GM19025 (cell line): ENCODE results near the gene LTK.
A peak's percentile ranks its signal among the peaks of the same experiment; 100 is the strongest.

Experiments used
- ATAC-seq: cut with Tn5 transposase; IDR thresholded peaks from one replicate; pipeline ENCODE4 v1.9.1; 2021; ENCODE audit warnings: mild to moderate bottlenecking, low read depth, moderate library complexity; ENCODE audit not compliant: unreplicated experiment

Gene LTK

DNA sequence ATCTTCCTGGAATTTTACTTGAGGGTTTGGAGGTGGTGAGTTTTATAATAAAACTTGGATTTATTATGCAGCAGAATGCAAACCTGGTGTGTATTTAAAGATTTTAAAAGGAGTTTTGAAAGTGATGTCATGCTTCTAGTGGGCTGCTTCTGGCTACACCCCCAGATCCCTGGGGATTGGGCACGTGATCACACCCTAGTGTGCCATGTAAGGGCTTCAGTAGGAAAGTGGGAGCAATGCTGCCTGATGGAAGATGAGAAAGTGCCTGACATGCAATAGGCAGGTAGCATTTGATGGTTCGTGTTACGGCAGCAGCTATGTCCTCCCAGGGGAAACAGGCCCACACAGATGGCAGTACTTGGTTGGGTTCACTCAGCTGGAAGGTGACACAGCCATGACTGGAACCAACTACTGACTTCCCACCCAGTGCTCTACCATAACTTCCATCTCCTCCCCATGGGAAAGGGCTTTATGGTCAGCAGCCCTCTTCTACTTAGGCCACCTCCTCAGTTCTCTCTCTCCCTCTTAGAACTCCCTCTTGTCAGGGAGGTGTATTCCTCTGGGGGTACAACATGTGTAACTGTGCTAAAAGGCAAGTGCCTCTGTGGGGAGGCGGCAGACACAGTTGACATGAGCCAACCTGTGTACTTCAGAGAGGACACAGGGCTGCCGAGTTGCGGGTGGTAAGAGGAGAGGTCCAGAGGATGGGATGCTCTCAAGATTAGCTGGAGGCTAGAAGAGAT lies 14.3 kb downstream of the LTK start:
- ATAC-seq: no peak

DNA sequence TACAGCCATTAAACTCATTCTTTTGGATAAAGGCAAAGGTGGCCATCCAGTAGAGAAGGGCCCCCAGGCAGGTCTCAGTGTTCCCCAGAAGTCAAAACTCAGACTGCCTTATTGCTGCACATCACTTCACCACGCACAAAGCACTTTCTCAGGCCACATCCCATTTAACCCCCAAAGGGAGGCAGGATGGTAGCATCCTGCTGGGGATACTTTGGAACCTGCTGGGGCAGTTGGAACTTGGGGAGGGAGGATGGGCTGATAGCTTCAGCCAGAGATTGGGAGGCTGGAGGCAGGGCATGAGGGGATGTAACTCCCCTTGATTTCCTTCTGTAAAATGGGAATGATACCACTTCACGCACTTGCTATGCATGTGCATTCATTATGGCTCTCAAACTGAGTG lies 15.0 kb downstream of the LTK start:
- no peak for ATAC-seq

DNA sequence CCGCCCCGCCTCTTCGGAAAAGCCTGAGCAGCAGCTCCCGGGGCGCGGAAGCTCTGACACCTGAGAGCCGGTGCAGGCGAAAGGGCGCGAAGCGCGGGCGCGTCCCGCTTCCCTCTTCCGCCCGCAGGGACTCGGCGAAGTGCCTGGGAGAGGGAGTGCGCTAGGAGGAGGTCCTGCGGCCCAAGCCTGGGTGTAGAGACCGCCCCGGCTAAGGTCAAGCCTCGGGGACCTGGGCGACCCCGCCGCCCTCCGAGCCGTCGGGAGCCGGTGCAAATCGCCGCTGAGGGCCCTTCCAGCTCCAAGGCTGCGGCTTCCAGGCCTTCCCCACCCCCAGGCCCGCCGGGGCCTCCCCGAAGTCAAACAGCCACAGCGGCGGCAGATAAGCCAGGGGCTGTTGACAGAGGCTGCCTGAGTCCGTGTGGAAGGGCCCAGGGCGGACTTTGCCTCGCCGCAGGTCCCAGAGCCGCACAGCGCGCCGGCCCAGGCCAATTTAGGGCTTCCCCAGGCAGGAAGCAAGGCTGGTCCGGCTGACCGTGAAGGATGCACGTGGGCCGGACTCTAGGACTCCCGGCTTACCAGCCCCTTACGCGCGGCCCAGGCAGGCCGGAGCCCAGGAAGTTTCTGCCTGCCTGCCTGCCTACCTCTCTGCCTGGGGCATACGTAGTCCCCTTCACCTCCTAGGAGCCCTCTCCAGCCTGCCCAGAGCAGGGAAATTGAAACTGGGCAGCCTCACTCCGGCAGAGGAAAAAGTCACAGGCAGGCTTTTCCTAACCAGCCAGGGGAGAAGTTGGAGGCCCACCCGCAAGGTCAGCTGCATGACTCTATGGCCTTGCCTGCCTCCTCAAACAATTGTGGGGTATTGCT lies 17.7 kb downstream of the LTK start:
- ATAC-seq: no peak

DNA sequence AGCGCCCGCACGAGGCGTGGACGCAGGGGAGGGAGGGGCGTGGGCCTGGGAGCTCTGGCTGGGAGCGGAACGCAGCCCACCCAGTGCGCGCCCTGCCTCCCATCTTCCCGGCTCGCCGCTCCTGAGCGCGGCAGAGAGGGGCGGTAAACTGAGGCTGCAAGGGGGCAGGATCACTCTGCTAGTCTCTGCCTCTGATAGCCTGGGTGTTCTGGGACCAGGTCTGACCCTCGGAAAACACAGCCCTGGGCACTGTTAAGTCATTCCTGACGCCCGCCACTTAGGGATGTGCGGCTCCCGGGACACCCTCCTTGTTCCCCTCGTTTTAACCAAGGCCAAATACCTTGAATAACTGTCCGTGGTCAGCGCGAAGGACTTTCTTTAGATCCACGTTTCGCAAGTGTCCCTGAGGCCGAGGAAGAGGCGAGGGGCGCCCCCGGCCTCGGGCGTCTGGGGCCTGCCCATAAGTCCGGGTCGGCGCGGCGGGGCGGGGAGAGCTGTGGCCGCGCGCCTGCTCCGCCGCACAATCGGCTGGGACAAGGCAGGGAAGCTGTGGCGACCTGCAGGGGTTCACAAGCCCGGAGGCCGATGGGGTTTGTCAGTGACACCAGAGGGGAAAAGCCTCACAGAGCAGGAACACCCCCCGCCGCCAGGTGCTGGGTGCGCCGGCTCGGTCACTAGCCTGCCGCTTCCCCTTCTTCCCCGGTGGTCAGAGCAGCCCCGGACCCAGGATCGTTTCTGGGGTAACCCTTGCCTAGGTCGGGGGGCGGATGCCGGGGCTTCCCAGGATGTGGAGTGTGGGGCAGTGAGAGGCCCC lies 18.5 kb downstream of the LTK start:
- no peak for ATAC-seq

DNA sequence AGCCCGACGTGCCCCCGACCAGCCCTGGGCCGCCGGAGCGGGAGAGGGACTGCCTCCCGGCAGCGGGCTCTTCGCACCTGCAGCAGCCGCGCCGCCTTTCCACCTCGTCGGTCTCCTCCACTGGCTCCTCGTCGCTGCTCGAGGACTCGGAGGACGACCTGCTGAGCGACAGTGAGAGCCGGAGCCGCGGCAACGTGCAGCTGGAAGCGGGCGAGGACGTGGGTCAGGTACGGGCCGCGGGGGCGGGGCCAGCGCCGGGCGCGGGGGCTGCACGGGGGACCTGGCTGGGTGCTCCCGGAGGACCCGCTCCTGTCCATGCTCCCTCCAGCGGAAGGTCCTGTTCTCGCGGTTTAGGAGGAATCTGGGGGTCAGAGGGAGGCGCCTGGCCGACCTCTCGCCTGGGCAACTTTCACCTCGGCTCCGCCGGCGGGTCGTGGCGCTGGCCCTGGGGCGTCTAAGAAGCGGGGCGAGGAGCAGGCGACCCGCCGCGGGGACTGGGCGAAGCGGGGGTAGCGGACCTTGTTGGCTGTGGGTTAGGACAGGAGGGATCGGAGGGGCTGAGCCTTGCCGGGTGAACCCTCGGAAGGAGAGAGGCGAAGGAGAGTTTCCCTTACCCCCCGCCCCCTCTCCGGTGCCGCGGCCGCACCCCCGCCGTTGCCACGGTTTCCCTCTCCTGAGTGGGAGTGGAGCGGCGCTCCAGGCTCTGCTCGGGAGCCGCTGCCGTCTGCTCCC lies 19.3 kb downstream of the LTK start:
- ATAC-seq: peak; percentile 8

DNA sequence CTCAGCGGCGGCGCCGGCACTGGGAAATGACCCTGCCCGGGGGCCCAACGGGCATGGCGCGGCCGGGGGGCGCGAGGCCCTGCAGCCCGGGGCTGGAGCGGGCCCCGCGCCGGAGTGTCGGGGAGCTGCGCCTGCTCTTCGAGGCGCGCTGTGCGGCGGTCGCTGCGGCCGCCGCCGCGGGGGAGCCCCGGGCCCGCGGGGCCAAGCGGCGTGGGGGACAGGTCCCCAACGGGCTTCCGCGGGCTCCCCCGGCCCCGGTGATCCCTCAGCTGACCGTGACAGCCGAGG lies 19.8 kb downstream of the LTK start:
- peak; percentile 28 for ATAC-seq

DNA sequence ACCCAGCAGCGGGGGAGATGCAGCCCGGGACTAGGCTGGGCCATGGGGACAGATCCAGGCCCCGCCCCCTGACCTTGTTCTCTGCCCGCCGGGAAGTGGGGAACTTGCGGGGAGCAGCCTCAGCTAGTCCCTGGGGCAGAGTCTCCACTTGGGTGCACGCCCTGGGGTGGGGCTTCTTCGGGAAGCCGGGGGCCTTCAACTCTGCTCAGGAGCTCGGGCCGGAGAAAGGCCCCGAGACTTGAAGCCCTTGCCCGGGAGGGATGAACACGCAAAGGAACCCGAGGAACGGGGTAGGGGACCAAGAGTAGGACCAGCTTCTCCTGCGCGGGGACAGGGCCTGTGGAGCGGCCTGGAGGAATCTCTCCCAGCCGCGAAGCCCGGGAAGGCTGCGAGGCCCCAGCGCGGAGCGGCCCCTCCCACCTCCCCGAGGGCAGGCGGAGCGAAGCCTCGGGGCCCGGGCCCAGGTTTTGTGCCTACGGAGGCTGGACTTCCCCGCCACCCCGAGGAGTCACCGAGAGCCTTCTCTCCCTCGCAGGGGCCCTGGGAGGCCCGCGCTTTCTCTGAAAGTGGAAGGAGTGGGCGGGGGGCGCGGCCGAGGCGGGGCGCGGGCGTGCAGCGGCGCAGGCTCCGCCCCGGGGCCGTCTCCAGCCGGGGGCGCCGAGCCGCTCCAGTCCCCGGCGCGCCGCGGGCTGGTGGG lies 20.3 kb downstream of the LTK start, which contains the start of gene ITPKA:
Gene ITPKA (plus strand): TSS at position 670 of the 697 bp plus-strand sequence. CDS start 54 bp downstream, outside the sequence.
- peak; percentile 76 for ATAC-seq

DNA sequence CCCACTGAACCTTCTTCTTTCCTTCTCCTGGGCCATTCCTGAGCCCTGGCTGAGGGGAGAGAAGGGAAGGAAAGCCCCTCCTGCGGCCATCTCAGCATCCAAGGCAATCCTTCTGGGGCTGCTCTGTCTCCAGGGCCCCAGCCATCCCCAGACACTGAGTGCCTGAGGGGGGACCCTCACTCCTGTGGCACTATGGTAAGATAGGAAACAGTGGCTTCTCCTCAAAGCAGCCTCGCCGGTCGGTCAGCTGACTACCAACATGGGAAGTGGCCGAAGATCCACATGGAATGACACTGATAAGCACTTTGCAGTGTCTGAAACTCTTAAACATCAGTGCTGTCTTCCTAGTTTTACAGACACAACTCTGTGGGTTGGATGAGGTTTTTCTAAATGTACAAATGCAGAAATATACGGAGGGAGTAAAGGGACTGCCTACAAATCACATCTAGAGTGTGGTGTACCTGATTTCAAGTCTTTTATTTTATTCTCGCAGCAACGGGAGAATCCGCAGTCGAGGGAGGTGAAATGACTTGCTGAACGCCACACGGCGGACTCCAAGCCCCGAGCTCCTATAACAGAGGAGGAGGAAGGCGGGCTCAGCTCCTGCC lies 20.9 kb downstream of the LTK start:
- ATAC-seq: no peak

DNA sequence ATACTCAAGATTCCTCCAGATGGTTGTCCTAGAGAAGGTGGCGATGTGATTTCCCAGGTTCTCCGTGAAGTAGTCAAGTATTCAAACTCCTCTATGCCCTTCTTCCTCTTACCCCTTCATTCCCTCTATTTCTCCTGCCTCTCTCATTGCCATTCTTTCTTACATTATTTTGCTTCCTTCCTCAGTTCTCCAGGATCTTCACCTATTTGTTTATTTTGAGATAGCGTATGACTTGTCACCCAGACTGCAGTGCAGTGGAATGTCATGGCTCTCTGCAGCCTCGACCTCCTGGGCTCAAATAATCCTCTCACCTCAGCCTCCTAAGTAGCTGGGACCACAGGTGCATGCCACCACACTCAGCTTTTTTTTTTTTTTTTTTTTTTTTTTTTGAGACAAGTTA lies 21.7 kb downstream of the LTK start:
- no peak for ATAC-seq

DNA sequence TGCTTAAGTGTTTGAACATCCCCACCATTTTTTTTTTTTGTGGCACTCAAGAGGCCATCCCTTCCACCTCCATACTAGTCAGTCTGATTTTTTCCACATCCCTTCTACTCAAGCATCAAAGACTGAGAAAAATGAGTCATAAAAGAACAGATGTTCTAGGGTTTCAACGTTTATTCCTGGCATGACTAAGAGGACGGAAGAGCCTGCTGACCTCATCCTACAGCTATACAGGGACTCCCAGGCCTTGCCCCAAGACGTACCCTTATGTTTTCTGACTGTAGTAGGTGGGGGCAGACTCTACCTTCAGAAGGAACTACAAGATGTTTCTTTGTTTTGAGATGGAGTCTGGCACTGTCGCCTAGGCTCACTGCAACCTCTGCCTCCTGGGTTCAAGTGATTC lies 23.3 kb downstream of the LTK start:
- no peak for ATAC-seq

DNA sequence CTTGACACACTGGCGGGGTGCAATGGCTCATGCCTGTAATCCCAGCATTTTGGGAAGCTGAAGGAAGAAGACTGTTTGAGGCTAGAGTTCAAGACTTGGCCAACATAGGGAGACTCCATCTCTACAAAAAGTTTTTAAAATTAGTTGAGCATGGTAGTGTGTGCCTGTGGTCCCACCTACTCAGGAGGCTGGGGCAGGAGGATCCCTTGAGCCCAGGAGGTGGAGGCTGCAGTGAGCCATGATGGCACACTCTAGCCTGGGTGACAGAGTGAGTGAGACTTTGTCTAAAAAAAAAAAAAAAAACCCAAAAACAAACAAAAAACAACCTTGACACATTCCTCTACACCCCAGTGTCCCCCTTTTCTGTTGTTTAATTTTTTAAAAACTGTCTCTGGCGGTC lies 24.0 kb downstream of the LTK start:
- no peak for ATAC-seq

DNA sequence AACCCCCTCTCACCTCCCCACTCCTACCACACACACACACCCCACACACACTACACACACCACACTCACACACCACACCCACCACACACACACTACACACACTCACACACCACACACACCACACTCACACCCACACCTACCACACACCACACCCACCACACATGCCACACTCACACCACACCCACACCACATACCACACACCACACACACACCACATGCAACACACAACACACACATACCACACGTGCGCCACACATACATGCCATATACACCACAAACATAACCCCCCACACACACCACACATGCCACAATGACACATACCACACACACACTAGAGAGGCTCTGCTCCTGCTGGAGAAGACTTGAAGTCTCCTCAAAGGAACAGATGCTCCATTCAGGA lies 25.8 kb downstream of the LTK start:
- ATAC-seq: no peak

DNA sequence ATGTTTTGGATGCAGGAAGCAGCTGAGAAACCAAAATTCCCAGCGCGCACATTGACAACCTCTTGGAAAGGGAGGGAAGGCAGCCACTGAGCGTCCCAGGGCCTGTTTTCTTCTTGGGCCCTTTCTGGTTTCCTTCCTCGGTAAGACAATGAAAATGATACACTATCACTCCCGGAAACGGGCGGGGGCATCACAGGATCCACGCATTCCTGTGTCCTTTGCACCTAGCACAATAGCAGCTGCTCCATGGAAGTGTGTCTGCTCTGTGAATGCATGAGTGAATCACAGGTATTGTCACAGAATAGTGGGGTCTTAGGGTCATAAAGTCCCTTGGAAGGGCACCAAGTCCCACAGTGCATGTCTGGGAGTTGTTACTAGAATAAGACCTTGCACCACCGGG lies 26.2 kb downstream of the LTK start:
- ATAC-seq: no peak

DNA sequence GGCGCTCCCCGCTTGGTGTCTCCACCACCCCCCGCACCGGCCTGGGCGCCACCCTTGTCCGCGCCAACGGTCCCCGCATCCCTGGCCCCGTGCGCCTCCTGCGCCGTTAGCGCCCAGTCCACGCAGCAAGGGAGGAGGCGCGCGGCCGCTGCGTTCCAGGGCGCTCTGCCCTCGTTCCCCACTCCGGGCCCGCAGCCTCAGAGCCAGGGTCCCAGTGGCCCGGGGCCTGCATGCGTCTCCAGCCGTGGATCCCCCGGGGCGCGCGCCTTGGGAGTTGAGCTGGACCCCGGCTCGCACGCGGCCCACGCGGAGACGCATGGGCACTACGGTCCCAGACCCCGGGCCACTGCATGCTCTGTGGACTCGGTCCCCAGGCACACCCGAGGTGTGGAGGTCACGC lies 27.3 kb downstream of the LTK start:
- ATAC-seq: no peak

DNA sequence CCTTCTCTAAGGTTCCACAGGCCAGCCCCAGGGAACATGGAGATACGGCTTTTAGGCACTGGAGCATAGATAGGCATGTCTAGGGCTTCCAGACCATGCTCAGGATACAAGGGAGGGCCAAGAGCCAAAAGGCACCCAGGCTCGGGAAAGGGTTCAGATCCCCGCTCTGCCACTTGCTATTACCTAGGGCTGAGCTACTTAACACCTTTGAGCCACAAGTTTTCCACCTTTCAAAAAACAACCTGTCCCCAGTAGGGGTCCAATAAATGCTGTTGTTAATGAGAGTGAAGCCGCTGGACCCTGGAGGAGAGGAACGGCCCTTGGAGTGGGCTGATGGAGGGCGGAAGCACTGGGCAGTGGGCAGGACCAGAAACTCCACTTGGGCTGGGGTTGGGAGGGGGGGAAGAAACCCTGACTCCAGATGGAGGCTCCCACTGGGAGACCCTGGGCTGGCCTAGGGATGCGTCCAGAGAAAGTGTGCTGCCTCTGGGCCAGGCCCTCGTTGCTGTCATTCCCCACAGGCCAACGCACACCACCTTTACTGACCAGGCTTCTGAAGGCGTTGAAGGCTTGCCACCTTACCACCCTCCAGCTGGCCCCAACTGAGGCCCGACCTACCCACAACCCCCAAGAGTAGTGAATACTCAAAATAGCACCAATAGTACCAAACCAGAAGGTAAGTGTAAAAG lies 28.5 kb downstream of the LTK start:
- ATAC-seq: no peak

DNA sequence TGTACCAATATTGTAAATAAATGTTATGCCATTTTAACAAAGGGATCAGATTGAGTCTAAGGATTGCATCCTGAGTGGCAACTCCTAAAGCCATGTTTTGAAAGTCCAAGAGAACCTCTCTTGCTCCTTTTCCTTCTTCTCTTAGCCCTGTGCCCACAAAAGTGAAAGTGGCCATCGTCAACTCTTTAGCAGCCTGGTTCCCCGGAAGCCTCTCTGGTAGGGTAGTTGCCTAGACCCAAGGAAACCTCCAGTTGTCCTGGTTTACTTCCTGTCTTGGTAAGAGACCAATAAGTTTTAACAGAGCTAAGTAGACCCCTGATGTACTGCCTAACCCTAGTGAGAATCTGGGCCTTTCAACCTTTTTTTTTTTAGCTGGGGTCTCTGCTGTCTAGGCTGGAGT lies 30.1 kb downstream of the LTK start:
- no peak for ATAC-seq

DNA sequence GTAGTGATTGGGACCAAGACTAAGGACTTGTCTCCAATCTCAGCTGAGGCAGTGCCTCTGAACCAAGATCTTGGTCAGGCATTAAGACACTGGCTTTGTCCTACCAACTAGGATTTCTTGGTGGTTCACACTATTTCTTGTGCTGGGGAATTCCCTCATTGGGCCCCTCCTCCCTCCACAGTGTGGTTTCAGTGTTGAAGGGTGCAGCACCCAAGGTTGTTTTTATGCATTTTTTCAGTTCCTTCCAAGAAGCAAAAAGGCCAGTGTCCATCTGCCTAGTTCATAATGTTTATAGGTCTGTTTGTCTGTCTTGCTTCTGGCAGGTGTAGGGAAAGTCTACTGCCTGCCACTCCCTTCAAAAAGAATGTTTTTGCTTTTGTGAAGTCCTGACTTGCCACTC lies 30.5 kb downstream of the LTK start:
- ATAC-seq: no peak

DNA sequence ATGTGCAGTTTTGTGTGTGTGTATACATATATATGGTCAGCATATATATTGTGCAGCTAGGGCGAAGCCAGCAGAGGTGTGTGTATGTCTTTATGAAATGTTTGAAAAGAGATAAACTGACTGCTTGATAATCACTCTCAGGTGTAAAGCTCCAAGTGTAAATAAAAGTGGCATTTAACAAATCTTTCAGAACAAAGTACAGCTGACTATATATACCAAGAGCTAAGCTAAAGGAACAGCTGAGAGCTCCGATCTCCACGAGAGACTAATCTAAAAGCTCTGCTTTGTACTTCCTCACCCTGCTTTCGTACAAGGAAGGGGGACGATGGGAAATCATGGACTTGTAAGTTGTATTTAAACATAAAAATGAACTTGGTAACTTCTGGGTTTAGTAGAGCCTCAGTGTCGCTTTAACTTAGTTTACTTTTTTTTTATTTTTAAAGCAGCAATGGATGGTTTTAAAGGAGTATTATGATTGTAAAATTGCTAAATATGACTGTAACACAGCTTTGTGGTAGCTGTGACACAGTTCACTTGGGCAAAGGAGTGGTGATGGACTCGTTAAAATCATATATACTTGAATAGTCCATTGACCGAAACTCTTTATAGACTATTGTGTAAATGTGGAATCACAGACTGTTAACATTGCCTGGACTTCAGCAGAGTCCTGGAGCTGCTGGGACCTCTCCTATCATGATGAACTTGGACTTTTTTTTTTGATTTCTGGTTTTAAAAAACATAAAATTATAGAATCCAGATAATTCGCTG lies 31.3 kb downstream of the LTK start:
- no peak for ATAC-seq
